NCI-H510A (cell line): ENCODE results near the gene MYH1.
"Not testable (repeated sequence)": the region's sequence is repeated elsewhere in the genome, so short reads cannot be mapped to it uniquely, and the experiment has no call there.

ENCODE experiments used
- DNase-seq: peaks from one replicate; lab custom pipeline; 2025; lab: John Stamatoyannopoulos, UW

The MYH1 gene

DNA sequence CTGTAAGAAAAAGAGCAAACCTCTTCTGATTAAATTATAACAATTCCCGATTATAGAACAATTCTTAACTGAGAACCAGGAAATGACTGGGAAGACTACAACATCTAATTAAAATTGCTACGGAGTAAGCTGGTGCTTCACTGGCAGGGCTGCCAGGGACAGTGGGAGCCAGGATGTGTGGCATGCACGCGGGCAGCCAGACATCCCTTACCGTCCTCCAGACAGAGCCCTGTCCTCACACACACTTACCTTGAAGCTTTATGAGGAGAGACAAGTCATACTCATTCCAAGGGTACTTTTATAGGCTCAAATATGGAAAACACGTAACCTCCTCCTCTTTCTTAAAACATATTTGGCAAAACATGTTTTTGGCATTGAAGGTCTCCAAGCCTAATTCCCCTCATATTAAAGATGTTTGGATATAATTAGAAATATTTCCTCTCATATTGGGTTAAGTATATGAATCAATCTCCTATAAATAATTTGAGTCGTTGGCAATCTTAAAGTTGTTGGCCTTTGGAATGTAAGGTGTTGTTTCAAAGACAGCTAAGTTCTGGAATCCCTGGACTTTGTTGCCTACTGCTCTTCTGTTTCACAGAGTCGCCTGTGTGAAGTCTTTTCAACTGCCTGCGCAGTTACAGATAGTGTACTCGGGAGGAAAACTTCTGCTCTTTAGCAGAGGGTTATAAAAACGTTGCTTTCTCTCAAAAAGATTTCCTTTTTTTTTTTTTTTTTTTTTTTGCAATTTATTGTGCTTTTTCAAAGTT, at the start of gene MYH1:
MYH1 (minus strand) TSS at position 272 of the 767 bp plus-strand sequence. CDS start 1,900 bp downstream, outside the sequence.
- no peak for DNase-seq

DNA sequence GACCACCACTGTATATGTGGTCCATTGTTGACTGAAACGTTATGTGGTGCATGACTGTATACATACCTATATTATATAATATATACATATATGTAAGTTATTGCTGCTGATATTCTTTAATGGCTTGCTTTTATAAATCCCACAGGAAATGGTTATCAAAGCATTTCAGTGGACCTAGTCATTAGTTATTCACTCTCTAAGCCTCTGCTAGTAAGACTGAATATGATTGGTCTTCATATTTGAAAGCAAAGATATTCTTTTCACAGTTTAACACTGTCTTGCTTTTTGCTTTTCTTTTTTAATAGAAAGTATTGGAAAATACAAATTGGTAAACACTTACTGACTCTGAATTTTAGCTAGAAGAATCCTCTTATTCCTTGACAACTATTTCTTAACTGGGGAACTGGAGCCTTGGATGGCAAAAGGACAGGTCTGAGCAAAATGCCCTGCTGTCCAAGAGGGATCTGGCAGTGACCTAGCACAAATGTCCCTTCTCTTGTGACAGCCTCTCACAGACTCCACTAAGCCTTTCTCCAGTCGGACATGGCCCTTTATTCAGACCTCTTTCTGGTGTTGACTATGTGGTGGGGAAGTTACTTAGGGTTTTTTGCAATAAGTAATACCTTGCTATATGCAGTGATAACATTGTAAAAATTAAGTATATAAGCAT, 45.8 kb upstream of the MYH1 start:
- no peak for DNase-seq

GRCh38 chr17:10558049-10558448, 39.7 kb upstream of the MYH1 start:
- no peak for DNase-seq

DNA sequence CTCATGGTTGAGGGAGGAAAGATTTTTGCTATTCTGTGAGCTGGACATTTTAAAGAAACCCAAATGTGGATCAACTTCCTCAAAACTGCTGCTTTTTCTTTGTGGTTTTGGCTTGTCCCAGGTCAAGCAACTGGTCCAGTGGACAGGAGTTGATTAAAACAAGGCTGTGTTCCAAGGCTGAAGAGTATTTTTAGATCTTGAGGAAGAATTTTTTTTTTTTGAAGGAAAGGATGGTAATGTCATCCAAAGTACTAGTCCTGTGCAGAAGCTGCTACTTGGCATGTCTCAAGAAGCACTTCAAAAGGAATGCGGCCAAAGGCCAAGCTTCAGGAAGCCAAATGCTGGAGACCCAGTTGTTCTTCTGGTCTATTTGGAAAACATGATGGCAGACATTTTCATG, 39.1 kb upstream of the MYH1 start:
- DNase-seq: no peak

GRCh38 chr17:10556301-10557005, 38.1 kb upstream of the MYH1 start:
- DNase-seq: no peak

- DNase-seq: no peak
These were observed 31.7 kb upstream of the MYH1 start for GRCh38 chr17:10550014-10550413.

DNA sequence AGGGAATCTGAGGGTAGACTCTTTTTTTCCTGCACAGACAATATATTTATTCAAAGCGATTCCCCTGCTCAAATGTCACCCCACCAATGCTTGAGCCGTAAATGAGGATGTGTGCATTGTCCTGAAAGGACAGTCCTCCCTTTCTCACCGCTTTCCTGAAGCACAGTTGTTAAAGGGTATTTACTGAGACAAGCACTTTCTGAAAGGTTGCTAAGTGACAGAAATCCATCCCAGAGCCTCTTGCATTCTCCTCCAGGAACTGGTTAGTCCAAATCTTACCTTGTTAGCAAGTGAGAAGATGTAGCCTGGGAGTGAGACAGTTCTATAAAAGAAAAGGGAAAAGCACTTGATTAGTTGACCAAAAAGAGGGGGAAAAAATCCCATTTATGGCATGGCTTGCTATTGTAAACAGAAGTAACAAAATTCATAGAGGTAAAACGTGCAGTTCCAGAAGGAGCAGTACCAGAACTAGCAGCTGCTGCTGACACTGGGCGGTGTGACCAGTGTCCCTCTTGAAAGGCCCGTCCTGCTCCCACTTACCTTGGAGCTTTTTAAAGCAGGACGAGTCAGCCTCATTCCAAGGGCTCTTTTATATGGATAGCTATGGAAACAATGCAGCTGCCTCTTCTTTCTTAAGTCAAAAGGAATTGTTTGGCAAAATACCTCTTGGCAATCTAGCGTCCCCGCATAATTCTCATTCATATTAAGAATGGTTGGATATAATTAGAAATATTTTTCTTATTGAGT, 30.9 kb upstream of the MYH1 start, which contains the start of gene MYH2:
MYH2 (minus strand) TSS at position 563 of the 747 bp plus-strand sequence. CDS start 1,738 bp downstream, outside the sequence.
- DNase-seq: no peak

DNA sequence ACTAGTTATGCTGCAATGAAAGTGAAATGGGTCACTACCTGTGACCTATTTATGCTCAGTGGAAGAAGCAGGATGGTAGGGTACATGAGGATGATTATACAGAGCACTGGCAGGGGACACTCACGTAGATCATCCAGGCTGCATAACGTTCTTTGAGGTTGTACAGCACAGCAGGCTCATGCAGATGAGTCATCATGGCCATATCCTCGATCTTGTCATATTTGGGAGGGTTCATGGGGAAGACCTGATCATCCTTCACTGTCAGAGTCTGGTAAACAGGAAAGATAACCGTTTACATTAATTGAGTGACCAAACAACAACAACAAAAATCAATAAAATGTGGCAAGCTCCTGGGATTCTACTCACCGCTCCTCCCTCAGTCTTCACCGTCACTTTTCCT, 29.0 kb upstream of the MYH1 start:
- DNase-seq: no peak

DNA sequence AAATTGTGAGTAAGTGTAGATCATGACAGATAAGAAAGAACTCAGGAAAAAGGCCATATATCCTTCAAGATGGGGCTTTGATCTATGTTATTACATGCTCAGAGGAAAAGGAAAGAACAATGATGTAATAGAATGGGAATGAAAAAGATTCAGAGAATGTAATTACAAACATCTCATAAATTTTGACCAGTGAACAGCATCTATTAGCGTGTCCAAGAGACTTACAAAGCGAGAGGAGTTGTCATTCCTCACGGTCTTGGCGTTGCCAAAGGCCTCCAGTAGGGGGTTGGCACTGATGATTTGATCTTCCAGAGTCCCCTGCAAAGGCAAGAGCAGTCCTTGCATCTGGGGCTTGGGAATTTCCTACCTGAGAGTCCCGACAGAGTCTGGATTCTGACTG, 25.1 kb upstream of the MYH1 start:
- not testable (repeated sequence) for DNase-seq

DNA sequence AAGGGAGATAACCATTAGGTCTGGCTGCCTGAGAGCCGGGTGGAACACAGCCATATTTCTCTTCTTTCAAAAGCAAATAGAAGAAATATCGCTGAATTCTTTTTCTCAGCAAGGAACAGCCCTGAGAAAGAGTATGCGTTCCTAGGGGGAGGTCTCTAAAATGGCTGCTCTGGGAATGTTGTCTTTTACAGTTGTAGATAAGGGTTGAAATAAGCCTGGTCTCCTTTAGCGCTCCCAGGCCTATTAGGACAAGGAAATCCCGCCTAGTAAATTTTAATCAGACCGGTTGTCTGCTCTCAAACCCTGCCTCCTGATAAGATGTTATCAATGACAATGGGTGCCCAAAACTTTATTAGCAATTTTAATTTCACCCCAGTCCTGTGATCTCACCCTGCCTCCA, 22.8 kb upstream of the MYH1 start:
- DNase-seq: not testable (repeated sequence)

DNA sequence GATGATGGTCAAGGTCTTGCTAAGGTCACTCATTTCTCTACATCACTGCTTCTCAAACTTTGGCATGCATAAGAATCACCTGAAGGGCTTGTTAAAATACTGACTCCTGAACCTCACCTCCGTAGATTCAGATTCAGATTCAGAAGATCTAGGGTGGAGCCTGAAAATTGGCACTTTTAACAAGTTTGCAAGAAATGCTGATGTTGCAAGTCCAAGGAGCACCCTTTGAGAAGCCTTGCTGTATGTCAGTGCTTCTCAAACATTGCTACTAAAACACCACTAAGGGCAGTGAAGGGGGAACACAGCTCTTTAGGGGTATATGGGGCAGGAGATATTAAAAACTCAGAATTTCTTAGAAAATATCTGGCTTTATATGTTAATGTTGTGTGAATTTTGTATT, 13.7 kb upstream of the MYH1 start:
- DNase-seq: no peak

DNA sequence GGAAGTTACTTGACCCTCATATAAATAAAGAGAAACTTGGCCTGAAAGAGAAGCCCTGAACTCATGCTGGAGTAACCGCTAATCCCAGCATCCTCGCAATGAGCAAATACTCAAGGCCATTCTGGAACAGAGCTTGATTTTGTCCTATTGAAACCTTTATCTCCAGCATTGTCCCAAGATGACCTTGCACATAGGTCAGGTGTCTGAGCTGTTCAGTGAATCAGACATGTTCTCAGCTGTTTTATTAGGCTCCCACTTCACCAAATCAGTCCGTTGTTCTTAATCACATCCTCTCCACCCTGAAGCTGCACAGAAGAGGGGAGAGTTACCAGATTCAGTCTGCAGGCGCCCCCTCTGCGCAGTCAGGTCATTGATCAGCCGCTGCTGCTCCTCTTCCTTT, 9.1 kb upstream of the MYH1 start:
- no peak for DNase-seq

- no peak for DNase-seq
These were observed 8.2 kb upstream of the MYH1 start for GRCh38 chr17:10526517-10526916.

GRCh38 chr17:10523064-10523463, 4.7 kb upstream of the MYH1 start:
- DNase-seq: no peak

GRCh38 chr17:10521949-10522348, 3.6 kb upstream of the MYH1 start:
- no peak for DNase-seq

DNA sequence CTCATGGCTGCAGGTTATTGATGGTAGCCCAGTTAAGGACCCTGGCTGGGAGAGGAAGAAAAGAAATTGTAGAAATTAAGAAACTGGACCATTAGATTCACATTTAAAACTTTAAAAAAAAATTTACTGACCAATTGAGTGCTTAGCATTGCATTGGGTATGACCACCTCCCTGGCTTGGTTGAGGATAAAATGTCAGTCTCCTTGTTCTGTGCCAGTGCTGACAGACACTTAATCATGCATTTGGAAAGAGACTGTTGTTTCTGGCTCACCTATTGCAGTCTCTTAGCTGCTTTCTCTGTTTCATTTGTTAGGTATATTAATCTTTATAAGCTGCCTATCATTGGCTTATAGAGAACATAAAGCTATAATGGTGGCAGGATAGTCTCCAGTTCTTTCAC, 1.7 kb downstream of the MYH1 start:
- DNase-seq: no peak

GRCh38 chr17:10516065-10516464, 2.3 kb downstream of the MYH1 start:
- DNase-seq: no peak

DNA sequence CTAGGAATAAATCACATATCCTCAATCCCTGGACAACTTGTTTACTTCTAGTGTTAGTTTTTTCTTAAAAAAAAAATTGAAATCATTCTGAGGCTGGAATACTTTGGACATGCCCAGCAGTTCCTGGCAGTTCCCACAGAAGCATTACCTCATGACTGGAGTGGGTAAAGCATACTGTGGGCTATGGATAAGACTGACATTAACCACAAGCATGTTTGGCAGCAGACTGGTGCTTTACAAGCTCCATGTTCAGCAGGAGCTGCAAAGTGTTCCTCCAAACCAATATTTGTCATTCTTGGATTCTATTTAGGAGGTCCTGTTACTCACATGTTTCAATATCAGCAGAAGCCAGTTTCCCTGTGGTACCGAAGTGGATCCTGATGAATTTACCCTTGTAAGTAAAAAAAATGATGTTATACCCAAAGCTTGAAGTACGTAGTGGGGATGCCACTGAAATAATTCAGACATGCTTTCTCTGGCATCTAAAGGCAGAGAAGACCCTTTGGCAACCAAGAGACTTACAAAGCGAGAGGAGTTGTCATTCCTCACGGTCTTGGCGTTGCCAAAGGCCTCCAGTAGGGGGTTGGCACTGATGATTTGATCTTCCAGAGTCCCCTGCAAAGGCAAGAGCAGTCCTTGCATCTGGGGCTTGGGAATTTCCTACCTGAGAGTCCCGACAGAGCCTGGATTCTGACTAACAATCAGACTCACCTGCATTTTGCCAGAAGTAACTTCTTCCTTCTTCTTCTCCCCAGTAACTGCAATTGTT, 4.9 kb downstream of the MYH1 start:
- DNase-seq: no peak

DNA sequence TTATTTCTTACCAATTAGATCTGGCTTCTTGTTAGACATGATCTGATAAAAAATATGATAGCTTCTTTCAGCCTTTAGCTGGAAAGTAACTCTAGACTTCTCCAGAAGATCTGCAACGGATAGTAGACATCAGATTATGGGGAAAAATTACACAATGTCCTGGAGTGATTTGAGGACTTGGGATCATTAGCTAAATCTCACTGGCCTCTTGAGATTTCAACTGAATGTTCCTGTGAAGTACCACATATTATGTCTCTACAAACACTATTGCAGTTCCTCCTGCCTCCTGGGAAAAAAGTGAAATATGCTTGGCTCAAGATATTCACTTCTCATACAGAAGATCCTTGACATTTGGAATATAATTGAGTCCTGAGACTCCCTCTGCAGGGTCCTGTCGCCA, 5.5 kb downstream of the MYH1 start:
- no peak for DNase-seq

- DNase-seq: no peak
These were observed 18.4 kb downstream of the MYH1 start for GRCh38 chr17:10499950-10500349.

GRCh38 chr17:10492004-10492403, 26.3 kb downstream of the MYH1 start:
- no peak for DNase-seq
